Fibroblast of the aortic adventitia (primary cell): ENCODE results near the gene DAB2IP. TPM values are rescaled to one million over a fixed set of nuclear protein-coding genes. Genes with fewer than 3 reads are reported as not detected.
A peak's percentile ranks its signal among the peaks of the same experiment; 100 is the strongest.

ENCODE experiments used
- DNase-seq: peaks from one replicate; pipeline ENCODE4 v3.0.0-alpha.2; 2010; ENCODE audit warnings: low read depth
- H3K4me3 ChIP-seq: 2 replicates; pipeline ENCODE4 v1.5.1; 2011; ENCODE audit warnings: low read depth, mild to moderate bottlenecking, control low read depth, low read length, moderate library complexity
- CTCF ChIP-seq: IDR thresholded peaks from 2 replicates; pipeline ENCODE4 v1.5.1; 2011; ENCODE audit warnings: mild to moderate bottlenecking, low read length, control low read depth, inconsistent platforms; ENCODE audit not compliant: insufficient read depth
- total RNA-seq: library from RNA; depleted of rRNA; stranded (reverse); fragments of >200 nt; gene quantifications from 2 replicates; pipeline ENCODE4 v1.2.3, GENCODE V29; 2012; ENCODE audit warnings: low replicate concordance

DAB2IP gene
- total RNA-seq, 1 donor = 17.4 TPM

DNA sequence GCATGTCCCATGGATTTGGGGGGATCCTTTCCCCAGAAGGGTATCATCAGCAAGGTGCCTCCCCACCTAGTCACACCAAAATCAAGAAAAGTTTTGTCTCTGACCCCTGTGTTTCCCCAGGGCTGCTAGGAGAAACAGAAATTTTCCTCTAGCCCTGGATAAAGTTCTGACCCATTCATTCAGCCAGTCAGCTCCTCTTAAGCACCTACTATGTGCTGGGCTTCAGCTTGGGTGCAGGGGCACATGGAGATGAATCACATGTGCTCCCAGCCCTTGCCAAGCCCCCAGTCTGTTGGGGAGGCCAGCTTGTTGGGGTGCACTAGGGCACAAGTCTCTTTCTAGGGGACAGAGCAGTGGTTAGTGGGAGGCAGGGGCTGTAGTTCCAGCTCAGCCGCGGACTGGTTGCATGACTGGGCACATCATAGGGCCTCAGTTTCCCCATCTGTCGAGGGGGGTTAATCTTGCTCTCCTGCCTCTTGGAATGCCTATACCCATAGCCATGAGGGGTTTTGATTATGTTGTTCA lies 3.9 kb downstream of the DAB2IP start:
- H3K4me3 ChIP-seq = no peak overlapping the region
- no peak for TF ChIP-seq CTCF
- DNase-seq = no peak

- no peak for TF ChIP-seq CTCF
- no peak overlapping the region for H3K4me3 ChIP-seq
- no peak for DNase-seq
These were observed 5.6 kb downstream of the DAB2IP start for GRCh38 chr9:121656941-121657470.

DNA sequence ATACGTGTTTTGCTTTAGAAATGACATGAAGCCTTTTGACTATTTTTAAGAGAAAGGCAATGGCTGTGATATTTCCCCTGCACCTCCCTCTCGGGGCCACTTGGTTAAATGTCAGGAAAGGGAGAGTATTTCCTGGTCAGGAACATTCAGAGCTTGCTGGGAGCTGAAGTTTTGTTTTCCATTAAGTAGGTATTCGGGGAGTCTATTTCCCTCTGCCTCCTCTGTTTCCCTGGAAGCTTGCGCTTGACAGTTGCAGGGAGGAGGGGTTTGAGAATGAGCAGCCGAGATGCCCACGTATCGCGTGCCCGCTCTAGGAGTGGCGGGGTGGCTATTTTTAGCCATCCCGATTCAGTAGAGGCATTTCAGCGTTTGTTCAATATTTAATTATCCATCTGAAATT lies 6.7 kb downstream of the DAB2IP start:
- no peak overlapping the region for H3K4me3 ChIP-seq
- DNase-seq = no peak
- peak; percentile 9 for TF ChIP-seq CTCF

- no peak overlapping the region for H3K4me3 ChIP-seq
- TF ChIP-seq CTCF = no peak
- no peak for DNase-seq
These were observed 7.2 kb downstream of the DAB2IP start for GRCh38 chr9:121658591-121658990.

DNA sequence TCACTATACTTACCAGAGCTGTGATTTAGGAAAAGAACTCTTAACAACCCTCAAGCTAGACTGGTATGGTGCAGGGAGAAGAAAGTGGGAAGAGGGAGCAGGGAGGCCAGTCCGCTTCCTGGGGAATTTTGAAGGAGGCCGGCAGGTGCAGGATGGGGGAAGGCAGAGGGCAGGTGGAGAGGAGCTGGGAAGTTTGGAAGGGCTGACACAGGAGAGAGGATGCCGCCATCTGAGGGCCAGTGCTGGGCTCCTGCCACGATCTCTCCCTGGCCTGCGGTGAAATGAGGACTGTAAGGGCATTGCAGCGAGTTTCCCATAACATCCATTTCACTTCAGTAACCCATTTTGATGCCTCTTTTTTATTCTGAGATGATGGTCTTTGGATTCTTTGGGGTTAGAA lies 8.9 kb downstream of the DAB2IP start:
- DNase-seq = no peak
- no peak for TF ChIP-seq CTCF

GRCh38 chr9:121660876-121661275 lies 9.4 kb downstream of the DAB2IP start:
- H3K4me3 ChIP-seq = no peak overlapping the region
- DNase-seq = no peak
- TF ChIP-seq CTCF = no peak

More for the DNA sequence above, 8.9 kb downstream of the DAB2IP start:
- no peak overlapping the region for H3K4me3 ChIP-seq

- TF ChIP-seq CTCF = no peak
- DNase-seq = no peak
- no peak overlapping the region for H3K4me3 ChIP-seq
These were observed 9.9 kb downstream of the DAB2IP start for GRCh38 chr9:121661328-121661727.
